ENCODE measurements around the gene TTC3.
A peak's percentile ranks its signal among the peaks of the same experiment; 100 is the strongest.

TTC3 gene

DNA sequence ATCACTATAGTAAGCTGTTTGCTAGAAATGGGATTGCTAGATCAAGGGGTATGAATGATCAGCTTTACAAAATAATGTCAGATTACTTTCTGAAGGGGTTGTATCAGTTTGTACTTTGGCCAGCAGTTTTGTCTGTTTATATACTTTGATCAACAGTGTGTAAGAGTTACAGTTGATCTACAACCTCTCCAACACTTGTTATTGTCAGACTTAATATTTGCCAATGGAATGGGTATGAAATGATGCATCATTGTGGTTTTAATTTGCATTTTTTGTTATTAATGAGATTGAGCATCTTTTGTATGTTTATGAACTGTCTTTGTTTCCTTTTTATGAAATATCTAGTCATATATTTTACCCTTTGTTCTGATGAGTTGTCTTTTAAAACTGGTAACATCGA, 4.3 kb downstream of the TTC3 start:
- TF ChIP-seq, protein P1, sequence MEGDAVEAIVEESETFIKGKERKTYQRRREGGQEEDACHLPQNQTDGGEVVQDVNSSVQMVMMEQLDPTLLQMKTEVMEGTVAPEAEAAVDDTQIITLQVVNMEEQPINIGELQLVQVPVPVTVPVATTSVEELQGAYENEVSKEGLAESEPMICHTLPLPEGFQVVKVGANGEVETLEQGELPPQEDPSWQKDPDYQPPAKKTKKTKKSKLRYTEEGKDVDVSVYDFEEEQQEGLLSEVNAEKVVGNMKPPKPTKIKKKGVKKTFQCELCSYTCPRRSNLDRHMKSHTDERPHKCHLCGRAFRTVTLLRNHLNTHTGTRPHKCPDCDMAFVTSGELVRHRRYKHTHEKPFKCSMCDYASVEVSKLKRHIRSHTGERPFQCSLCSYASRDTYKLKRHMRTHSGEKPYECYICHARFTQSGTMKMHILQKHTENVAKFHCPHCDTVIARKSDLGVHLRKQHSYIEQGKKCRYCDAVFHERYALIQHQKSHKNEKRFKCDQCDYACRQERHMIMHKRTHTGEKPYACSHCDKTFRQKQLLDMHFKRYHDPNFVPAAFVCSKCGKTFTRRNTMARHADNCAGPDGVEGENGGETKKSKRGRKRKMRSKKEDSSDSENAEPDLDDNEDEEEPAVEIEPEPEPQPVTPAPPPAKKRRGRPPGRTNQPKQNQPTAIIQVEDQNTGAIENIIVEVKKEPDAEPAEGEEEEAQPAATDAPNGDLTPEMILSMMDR (IDR thresholded peaks at IDR 0.05; ENCODE audit: borderline replicate concordance, insufficient read depth, low read depth, low read length) = no peak
- H3K4me3 ChIP-seq (ENCODE audit: low read depth, low read length) = no peak overlapping the region

DNA sequence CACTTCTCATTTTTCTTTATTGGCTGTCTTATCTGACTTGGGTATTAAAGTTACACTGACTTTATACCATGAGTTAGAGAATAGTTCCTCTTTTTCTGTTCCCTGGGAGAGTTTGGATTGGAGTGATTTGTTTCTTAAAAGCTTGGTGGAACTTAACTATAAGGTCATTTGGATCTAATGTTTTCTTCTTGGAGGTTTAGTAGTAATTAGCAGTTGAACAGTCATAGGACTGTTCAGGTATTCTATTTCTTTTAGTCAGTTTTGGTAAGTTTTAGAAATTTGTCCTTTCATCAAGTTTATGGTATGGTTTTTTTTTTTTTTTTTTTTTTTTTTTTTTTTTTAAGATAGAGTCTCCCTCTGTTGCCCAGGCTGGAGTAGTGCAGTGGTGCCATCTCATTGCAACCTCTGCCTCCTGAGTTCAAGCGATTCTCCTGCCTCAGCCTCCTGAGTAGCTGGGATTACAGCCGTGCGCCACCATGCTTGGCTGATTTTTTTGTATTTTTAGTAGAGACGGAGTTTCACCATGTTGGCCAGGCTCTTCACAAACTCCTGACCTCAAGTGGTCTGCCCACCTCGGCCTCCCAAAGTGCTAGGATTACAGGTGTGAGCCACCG, 6.3 kb downstream of the TTC3 start:
- no peak overlapping the region for H3K4me3 ChIP-seq (ENCODE audit: low read depth, low read length)
- TF ChIP-seq, protein P1 (IDR thresholded peaks at IDR 0.05; ENCODE audit: borderline replicate concordance, insufficient read depth, low read depth, low read length) = peak; percentile 32; the same call in 1 of the 2 replicates

DNA sequence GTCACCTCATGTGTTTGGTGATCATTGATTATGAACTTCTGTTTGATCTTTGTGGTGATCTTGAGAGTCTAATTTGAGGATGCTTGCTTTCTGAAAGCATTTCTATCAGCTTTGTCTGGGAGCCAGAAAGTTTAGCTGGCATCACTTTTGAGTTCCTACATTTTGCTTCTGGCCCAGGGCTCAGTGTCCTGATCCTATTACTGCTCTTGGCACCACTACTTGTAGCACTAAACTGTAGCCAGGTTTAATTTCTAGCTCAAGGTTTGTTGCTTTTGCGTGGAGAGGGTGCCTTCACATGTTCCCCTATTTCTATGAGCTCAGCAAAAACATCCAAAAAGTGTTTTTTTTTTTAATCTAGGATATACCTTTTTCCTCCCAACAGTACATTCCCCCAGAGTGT, 9.3 kb downstream of the TTC3 start:
- TF ChIP-seq, protein P1 (IDR thresholded peaks at IDR 0.05; ENCODE audit: borderline replicate concordance, insufficient read depth, low read depth, low read length) = no peak
- H3K4me3 ChIP-seq (ENCODE audit: low read depth, low read length) = no peak overlapping the region

DNA sequence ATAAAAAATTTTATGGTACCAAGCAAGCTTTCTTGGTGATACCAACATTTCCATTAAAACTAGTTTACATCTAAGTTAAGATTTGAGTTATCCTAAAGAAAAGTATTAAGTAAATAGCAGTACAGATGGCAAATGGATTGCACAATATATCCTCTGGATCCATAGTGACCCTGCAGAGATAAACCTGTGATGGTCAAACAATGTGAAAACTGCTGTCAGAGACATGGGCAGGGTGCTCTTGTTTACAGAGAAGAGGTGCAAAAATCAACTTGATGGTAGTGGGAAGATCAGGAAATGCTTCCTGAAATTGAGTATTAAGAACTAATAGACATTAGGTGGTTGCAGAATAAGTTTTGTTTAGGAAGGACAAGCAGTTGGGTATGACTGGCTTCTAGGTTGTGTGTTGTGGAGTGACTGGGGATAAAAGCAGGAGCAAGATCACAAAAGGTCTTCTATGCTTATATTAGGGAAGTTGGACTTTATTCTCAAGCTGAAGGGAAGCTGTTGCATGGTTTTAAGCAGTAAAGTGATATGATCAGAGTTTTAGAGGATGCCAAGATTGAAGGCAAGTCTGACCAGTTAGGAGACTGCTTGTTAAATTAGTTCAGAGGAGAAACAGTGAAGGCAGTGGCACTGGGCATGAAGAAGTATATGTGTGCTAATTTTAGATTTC, 9.9 kb downstream of the TTC3 start:
- H3K4me3 ChIP-seq (ENCODE audit: low read depth, low read length) = no peak overlapping the region
- TF ChIP-seq, protein P1 (IDR thresholded peaks at IDR 0.05; ENCODE audit: borderline replicate concordance, insufficient read depth, low read depth, low read length) = no peak

DNA sequence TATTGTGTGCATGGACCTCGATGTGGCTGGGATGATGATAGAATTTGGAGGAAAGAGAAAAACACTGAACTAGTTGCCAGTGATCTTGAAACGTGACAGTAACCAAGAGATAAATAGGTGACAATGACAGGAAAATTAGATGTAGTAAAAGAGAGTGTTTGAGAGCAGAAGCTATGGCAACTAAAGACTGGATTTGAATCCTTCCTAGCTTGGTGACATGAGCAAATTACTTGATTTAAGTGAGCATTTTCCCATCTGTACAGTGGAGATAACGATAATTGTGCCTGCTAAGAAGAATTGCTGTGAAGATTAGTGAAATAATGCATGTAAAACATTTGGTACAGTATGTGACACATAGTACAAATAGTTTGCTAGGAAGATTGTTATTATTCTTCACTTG, 12.7 kb downstream of the TTC3 start:
- TF ChIP-seq, protein P1 (IDR thresholded peaks at IDR 0.05; ENCODE audit: borderline replicate concordance, insufficient read depth, low read depth, low read length) = no peak
- H3K4me3 ChIP-seq (ENCODE audit: low read depth, low read length) = no peak overlapping the region

DNA sequence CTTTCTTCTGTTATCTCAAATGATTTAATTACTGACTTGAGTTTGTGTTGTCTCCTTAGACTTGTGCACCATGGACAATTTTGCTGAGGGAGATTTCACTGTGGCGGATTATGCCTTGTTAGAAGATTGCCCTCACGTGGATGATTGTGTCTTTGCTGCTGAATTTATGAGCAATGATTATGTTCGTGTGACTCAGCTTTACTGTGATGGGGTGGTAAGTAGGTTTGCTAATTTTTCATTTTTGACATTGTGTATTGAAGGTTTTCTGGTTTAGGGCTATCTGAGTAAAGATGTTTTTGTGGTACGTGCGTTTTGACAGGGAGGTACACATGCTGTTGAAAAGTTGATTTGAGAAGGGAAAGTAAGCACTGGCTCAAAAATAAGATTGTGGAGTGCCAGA, 14.1 kb downstream of the TTC3 start:
- no peak overlapping the region for H3K4me3 ChIP-seq (ENCODE audit: low read depth, low read length)
- TF ChIP-seq, protein P1 (IDR thresholded peaks at IDR 0.05; ENCODE audit: borderline replicate concordance, insufficient read depth, low read depth, low read length) = no peak

DNA sequence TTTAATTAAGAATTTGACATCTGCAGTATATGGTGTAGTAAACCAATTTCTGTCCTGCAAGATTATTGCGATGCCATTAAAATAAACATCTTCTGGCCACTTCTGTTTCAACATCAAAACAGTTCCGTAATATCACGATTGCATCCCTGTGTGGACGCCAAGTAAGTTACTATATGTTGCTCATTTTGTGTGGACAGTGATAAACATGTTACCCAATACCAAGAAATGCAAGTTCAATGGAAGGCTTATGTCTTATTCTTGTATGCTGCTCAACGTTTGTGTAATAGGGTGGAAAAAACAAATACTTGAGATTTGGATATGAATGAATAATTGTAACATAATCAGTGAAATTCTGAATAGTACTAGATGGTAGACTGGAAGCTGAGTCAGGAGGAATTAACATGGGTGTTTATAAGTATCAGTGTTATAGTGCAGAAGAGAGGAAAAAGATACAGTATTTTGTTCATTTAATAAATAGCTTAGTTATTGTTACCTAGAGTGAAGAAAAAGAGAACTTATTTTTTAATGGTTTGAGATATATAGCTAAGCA, 15.2 kb downstream of the TTC3 start:
- TF ChIP-seq, protein P1 (IDR thresholded peaks at IDR 0.05; ENCODE audit: borderline replicate concordance, insufficient read depth, low read depth, low read length) = no peak
- H3K4me3 ChIP-seq (ENCODE audit: low read depth, low read length) = no peak overlapping the region

All from GM12875 (cell line).